GM19467 (cell line): ENCODE results near the gene CD40LG.

Experiments used
- ATAC-seq: cut with Tn5 transposase; IDR thresholded peaks from one replicate; pipeline ENCODE4 v1.9.1; 2021; ENCODE audit warnings: mild to moderate bottlenecking, moderate library complexity; ENCODE audit not compliant: unreplicated experiment

The CD40LG gene

DNA sequence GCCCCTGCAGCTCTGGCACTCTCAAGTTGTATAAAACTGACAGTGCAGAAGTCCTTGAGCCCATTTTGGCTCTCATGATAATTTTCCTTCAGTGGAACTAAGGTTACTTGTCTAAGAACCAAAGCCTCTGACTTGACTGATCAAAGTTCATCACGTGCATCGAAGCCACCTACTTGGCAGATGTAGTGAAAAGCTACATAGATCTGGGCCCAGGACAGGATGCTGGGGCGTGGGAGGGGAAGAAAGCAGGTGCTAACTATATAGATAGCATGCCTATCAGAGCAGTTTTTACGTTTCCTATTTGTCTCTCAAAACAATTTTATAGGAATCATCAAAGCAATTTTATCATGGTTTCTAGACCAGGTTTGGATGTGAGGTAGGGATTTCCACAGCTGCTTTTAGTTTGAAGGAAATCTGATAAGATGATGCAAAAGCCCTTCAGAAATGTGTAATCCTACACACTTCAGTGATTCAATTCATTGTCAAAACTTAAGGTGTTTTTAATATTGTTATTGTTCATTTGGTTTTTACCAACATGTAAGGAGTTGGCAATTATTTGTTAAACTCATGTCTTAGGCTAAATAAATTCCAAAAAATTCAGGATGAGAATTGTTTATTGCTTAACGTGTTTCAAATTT, 1.2 kb upstream of the CD40LG start:
- ATAC-seq, result no peak

DNA sequence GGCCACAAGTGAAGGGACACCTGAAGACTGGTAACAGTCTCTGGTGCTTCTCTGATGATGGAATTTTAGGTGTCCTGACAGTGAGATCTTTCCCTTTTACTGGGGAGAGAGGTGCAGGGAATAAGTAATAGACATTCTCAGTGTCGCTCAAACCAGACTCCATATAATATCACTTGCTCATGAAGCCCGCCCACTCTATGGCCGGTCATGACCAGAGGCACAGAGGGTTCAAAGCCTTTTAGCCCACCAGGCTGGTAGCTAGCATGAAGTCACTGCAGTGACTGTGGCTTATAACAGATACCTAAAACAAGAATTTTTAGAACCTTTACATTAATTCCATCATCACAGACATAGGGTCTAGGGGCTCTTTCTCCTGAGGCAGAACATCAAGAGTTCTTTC, 2.9 kb downstream of the CD40LG start:
- ATAC-seq, result no peak

DNA sequence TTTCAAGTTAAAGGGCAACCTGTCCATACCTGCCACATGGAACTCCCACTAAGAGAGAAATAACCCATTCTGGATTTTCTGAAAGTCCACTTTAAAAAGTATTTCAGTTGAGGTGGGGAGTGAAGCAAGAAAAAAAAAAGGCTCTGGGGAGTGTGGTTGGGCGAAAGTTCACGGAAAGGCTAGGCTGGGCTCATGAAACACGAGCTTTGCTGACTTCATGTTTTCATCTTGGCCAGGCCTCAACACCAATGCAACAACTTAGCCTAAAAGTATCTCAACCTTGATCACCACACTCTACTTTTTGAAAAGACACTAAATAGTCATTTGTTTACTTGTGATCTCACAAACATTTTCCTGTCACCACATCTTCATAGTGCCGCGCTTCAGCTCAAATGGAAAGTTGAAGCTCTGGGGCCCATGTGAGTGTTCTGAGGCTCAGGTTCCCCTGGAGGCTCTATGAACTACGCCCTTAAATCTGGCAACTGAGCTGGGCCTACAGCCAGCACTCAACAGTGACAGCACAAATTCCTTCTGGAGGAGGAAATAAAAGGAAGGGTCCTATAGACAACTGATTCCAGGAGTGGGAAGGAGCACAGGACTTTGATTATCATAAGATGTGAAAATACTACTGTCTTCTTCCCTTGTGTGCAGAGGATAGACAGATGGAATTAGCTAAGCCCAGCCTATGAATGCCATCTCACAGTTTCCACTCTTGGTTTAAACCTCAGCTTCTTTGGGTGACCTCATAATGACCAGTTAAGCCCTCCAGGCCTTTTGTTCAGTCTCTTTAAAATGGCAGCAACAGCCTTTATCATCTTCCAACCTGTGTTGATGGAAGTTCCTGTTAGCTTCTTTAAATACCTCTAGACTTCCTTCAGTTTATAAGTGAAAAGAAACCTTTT, 5.1 kb downstream of the CD40LG start:
- no peak for ATAC-seq

DNA sequence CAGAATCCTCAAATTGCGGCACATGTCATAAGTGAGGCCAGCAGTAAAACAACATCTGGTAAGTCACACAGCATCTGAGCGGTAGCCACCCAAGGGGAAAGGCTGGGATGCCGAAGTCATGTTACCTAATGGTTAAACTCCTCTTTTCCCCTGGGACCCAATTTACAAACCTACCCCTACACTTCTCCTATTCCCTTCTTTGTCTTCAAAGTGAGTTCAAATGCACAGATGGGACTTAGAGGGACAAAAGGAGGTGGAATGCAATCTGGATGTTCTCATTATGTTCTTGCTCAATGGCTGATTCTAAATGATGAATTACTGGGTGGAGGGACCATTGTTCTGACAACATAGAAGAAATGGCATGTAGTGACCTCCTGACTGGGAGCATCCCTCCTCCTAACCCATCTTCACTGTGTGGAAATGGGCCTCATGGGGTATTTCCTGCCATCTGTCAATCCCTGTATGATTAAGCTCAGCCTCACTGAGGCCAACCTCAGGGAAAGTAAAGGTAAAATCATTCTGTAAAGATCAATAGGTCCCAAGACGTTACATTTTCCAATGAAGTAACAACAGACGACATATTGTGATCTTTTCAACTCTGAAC, 8.5 kb downstream of the CD40LG start:
- no peak for ATAC-seq

DNA sequence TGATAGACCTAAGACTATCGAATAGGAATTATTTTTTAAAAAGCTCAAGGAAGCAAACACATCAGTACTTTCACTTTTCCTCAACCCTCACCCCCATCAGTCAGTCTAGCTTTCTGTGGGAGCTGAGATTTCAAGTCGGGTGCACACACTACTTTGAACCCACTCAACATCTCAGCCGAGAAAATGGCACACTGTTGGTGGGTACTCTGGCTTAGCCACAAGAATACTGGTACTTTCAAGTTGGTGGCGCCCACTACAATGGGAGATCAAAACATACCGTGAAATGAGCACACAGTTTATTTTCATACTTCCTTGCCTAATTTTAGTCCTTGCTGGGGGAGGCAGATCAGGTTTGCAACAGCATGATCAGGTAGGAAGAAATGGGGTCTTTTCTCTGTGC, 10.2 kb downstream of the CD40LG start:
- ATAC-seq, result no peak

DNA sequence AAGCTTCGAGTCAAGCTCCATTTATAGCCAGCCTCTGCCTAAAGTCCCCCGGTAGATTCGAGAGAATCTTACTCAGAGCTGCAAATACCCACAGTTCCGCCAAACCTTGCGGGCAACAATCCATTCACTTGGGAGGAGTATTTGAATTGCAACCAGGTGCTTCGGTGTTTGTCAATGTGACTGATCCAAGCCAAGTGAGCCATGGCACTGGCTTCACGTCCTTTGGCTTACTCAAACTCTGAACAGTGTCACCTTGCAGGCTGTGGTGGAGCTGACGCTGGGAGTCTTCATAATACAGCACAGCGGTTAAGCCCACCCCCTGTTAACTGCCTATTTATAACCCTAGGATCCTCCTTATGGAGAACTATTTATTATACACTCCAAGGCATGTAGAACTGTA, 11.2 kb downstream of the CD40LG start:
- no peak for ATAC-seq

DNA sequence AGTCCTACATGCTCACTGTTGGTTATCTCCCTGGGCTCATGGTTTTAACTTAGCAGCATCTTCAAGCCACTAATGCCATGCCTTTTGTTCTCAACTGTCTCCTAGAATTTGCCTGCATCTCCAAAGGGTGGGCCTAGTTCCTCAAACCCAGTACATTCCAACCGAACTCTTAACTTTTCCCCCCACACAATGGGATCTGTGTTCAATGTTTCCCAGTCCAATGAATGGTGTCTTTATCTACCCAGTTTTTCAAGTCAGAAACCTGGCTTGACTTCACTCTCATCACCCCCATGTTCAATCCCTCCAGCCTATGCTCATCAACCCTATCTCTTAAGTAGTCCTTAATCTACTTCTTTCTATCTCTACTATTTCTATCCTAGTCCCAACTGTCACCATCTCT, 12.9 kb downstream of the CD40LG start:
- no peak for ATAC-seq

DNA sequence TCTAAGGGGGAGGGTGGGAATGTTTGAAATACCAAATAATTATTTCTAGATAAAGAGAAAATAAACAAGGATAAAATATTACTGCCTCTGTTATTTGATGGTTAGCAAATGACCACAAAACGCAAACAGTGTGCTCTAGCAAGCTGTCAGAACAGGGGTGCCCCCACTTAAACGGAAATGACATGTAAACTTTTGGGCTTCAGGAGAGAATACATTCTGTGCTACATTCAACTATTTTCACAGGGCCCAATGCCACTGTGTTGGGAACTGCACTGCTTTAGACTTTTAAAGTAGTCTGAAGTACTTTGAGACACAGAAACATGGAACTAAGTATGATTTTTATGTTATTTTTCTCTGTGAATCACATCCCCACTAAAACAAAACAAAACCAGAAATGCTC, 14.1 kb downstream of the CD40LG start:
- ATAC-seq, result no peak

DNA sequence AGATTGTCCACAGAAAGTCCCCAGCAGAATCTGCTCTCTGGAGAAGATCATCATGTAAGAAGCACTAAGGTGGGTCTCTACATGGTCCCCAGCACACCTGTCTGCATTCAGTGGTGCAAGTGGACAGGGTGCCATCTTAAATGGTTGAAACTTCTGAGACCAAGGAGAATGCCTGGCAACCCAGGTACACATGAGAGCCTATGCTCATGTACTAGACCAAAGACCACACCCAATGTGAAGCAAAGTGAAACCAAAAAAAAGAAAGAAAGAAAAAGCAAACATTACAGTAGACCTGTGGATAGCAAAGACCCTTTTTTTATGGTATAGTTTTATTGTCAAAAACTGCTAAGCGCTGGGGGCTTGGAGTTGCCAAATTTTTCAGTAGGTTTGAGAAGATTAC, 15.0 kb downstream of the CD40LG start:
- ATAC-seq, result no peak

DNA sequence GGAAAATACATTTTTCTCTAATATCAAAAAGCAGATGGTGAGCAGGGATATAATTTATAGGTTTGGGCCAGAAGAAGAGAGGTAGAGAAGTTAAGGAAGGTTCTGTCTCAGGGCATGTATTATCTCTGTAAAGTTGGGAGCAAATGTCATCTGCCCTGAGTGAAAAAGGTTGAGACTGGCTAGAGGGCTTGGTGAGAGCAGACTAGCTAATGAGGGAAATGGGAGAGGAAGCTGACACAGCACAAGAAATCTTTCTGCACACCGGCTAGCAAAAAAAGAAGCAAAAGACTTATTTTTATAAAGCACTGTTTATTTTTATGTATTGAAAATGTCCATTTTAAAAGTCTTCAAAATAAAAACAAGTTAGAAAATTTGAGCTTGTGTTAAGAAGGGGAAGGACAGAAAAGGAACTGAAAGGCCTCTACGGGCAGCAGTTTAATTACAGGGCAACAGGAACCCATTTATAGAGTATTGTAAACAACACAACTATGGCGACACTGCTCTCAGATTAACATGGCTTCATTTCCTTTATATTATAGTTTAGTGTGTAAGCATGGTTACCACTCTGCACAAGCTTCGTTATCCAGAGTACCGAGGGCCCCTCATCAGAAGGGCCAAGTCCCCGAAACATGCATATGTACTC, 17.4 kb downstream of the CD40LG start:
- no peak for ATAC-seq

DNA sequence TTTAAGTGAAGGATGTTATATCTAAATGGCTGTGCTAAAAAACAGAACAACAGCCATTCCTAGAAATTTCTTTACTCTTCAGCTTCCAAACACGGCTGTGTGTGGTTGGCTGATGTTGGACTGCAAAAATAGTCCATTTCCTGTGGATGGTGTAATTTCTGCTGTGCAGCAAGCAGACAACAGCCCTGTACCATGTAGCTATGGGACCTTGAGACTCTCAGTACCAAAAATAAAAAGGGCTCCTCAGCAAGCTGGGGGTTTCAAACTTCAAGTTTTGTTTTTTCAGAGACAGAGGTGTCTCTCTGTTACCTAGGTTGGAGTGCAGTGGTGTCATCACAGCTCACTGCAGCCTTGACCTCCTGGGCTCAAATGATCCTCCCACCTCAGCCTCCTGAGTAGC, 18.1 kb downstream of the CD40LG start:
- no peak for ATAC-seq

DNA sequence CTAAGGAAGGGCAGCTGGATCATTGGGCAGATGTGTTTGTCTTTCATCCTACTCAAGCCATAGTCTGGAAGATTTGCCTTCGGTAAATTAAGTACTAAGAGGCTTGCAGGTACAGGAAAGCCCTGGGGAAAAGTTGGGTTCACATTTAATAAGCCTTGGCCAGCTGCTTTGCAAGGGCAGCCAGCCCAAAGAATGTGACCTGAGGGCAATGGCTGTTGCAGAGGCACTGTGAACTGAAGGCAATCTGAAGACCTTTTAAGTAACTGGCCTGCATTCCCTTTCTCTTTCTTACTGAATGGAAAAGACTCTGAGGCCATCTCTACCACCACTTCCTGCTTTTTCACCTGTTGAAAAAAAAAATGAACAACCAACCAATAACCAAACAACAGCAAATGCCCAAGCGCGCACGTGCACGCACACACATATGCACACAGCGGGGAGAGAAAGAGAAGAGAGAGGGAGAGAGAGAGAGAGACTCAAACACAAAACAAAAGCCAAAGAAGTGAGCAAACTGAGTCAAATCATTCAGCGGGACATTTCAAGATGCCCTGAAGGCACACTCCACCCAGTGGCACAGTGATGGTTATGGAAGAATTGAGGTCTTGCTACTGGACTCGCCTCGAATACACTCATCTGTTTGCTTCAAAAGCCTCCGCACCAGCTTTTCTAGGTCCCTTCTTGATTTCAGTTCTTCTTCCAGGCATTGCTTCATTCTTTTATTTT, 19.6 kb downstream of the CD40LG start:
- ATAC-seq, result no peak

DNA sequence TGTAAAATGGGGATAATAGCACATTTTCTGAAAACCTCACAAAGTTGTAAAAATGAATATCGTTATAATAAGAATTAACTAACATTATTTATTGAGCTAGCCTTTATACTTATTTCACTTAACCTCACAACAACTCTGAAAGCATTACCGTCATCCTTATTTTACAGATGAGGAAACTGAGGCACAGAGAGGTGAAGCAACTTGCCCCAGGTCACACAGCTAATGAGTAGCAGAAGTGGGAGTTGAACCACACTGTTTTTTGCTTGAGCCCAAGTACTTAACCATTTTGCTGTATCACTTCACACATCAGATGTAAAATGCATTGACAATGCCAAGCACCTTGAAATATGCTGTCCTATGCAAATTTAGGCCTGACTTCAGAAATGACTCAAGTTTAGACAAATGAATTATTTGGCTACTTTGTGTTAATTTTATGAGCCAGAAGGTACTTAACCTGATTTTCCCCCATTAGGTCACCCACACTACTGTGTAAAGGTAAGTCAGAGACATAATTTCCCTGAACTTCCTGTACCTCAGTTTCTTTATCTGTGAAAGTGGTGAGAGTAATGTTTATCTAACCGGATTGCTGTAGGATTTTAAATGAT, 23.1 kb downstream of the CD40LG start:
- no peak for ATAC-seq

DNA sequence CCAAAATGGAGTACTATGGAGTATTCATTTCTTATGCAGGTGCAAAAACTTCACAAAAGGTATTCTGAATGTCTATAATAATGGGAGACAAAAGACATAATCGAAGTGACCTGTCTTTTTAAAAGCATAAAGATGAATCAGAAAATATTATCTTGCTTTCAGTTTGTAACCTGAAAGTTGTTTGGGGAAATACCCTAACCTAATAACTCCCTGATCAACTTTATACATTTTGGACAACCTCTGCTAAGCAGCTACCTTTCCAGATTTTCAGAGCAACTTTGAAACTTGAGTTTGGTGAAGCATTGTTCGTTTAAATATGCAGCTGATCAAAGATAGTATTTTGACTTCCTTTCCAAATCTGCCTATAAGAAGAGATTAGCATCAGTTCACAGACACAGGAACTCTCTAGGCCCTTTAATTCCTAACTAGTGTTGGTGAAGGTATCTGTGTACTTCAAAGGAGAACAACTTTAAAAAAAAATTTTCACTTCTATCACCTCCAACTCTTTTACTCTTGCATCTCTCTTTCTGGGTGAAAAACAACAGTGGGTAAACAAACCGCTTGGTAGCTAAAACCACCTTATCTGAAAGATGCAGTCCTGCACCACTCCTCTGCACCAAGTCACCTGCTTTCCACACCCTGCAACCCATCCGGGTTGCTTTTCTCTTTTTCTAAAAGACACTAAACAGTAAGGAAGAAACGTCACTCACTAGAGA, 26.5 kb downstream of the CD40LG start:
- ATAC-seq, result peak; percentile 23

DNA sequence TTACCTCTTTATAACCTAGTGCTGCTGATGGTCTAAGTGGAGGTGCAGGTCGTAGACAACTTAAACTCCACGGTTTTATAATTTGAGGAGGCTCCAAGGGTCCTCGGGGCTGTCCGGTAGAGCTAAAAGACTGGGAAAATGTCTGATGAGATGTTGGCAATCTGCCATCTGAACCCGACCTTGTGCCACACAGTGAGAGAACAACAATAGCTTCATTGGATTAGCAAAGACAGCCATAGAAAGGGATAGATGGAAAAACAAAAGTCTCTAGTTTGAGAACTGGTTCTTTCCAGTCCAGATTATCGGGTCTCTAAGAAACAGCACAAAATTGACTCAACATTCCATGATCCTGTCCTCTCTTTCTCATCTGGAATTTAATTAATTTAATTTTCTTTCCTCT, 31.6 kb downstream of the CD40LG start:
- no peak for ATAC-seq

DNA sequence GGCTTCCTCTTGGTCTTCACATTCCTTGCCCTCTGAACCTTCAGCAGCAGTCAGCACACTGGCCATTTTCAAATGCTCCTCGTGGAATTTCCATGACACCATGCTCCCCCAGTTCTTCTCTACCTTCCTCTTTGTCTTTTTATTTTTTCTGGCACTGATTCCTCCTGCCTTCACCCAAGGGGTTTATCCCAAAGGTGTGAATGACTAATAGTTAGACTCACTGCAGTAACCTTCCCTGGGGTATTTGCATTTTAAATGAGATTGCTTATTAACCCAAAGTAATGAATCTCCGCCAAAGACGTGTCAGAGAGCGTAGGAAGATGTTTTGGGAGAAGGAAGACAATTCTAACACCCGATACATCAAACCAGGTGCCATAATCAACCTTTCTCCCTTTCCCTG, 36.2 kb downstream of the CD40LG start:
- no peak for ATAC-seq

DNA sequence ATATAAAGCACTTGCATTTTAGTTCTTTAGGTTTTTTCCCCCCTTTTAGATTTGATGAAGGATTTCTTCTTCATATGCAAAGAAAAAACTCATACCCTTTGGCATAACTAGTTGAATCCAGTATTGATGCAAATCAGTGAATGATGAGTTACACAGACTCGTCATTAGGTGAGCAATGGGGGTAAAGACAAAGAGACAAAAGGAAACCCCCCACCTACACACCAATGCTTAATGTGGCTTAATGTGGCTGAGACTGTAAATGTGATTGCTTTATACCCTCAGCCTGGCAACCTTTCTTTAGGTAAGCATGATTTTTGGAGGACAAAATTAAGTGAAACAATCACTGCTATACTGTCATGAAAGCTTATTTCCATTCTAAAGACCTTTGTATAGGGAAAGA, 39.5 kb downstream of the CD40LG start:
- no peak for ATAC-seq

DNA sequence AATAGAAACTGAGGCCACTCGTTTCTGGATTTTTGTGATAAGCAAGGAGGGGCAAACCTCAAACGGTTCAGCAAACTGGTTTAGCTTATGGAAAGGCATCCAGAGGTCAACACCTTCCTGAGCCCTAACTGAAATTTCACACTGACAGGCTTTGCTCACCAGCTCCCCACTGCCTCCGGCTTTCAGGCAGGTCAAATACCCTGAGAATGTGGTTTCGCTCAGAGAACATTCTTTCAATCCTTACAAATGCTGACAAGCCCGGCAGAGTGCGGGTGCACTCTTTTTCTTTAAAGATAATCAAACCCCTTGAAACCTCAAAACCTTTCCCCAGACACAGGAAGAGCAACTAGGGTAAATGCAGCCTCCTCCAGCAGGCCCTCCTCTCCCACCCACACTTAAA, 41.5 kb downstream of the CD40LG start:
- ATAC-seq, result no peak

DNA sequence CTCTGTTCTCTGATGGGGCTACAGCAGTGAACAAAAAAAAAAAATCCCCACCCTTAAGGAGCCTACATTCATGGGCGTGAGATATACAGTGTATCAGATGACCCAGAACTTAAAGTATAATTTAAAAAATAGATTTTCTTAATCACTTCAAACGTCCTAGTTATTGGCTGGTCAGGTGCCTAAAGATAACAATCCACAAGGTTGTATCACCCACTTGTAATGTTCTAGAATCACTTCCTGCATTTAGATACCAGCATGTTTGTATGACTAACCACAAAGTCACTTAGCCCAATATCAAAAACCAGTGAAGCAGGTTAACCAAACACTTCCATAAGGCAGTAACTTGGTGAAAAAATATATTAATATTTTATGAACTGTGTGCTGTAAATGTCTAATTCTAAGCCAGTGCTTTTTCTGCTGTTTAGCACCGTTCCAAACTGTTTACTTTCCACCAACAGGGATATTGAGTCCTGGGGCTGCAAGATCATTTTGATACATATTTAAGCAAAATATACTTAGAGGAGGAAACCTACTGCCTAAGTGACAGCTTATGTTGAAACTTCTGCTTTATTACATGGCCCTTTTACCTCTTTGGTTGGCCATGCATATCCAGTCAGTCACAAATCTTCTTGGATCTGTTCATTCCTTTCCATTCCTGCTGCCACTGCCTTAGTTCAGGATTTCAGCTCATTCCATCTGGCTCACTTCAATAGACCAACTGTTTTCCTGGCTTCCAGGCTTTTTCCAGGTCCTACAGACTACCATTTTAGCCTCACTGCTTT, 43.3 kb downstream of the CD40LG start:
- no peak for ATAC-seq
